ENCODE data around the gene TRIM10.
A peak's percentile ranks its signal among the peaks of the same experiment; 100 is the strongest.

DNA sequence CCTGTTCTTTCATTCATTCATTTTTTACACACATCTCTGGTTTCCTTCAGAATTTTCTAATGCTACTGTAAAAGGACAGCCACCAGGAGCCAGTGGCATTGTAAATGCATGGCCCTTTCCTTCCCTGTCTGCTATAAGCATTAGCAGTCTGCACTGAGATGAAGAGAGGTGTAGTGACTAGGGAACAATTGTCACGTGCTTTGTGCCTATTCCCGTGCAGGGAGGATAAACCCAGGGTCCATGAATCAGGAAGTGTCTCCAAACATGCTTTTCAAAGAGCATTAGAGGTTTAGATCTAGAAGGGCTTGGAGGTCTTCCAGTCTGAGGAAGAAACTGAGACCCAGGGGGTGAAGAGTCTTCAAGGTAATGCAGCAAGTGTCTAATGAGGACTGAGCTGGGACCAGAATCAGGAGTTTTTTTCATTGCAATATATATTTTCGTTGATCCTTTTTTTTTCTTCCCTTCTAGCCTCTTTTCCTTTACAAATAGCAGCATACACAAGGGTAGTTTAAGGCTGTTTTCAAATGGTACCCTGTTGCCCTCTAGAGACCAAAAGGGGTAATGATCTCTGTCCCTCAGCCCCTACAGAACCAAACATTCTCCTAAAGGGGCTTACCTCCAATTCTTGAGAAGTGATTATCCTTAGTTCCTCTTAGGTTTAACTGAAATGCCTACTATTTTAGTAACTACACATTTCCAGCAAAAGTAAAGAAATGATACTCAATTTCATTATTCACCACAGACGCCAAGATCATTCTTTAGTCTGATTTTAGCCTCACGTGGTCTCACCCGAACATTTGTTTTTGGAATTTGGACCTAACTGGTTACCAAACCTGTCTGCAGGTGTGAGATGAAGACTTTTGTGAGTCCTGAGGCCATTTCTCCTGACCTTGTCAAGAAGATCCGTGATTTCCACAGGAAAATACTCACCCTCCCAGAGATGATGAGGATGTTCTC, 8.9 kb upstream of the TRIM10 start:
- TF ChIP-seq POLR2AphosphoS5 (IDR thresholded peaks at IDR 0.05; ENCODE audit: low read depth) (no peak), STAT1 (IDR thresholded peaks at IDR 0.05; ENCODE audit: unreplicated experiment) (no peak)
- TF ChIP-seq, protein P1, sequence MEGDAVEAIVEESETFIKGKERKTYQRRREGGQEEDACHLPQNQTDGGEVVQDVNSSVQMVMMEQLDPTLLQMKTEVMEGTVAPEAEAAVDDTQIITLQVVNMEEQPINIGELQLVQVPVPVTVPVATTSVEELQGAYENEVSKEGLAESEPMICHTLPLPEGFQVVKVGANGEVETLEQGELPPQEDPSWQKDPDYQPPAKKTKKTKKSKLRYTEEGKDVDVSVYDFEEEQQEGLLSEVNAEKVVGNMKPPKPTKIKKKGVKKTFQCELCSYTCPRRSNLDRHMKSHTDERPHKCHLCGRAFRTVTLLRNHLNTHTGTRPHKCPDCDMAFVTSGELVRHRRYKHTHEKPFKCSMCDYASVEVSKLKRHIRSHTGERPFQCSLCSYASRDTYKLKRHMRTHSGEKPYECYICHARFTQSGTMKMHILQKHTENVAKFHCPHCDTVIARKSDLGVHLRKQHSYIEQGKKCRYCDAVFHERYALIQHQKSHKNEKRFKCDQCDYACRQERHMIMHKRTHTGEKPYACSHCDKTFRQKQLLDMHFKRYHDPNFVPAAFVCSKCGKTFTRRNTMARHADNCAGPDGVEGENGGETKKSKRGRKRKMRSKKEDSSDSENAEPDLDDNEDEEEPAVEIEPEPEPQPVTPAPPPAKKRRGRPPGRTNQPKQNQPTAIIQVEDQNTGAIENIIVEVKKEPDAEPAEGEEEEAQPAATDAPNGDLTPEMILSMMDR (conservative IDR thresholded peaks at IDR 0.05; ENCODE audit: low read depth in 2 of 2), result peak; percentile 81 to 84

All from GM23338 (cell line).